Left ventricle myocardium inferior (tissue), 1 donor: ENCODE results near the gene FLRT3. TPM values are rescaled to one million over a fixed set of nuclear protein-coding genes. Genes with fewer than 3 reads are reported as not detected.

ENCODE experiments used
- DNase-seq: peaks from one replicate; pipeline ENCODE4 v3.0.0-alpha.2; 2020
- H3K27ac ChIP-seq: fragments of 200-600 bp; replicated peaks from 2 replicates; pipeline ENCODE4 v1.8.0; 2021
- H3K27me3 ChIP-seq: fragments of 200-600 bp; 2 replicates; pipeline ENCODE4 v1.8.0; 2021; ENCODE audit warnings: low read depth
- H3K36me3 ChIP-seq: fragments of 200-600 bp; 2 replicates; pipeline ENCODE4 v1.8.0; 2021
- H3K4me1 ChIP-seq: fragments of 200-600 bp; 2 replicates; pipeline ENCODE4 v1.8.0; 2021
- H3K4me3 ChIP-seq: fragments of 200-600 bp; 2 replicates; pipeline ENCODE4 v1.8.0; 2021; ENCODE audit warnings: mild to moderate bottlenecking, moderate library complexity
- H3K9me3 ChIP-seq: fragments of 200-600 bp; replicated peaks from 2 replicates; pipeline ENCODE4 v1.8.0; 2021
- intact Hi-C: fragments of 100-400 bp; cut with micrococcal nuclease; formaldehyde crosslinking; loops from one replicate; pipeline ENCODE4 v1.11.0; 2022
- total RNA-seq: library from RNA; stranded (reverse); fragmentation: NEBNext Ultra II Directional; extraction: Animal tissue kit (Norgen Biotek cat#: 25700); gene quantifications from one replicate; pipeline ENCODE4 v1.2.1, GENCODE V29; 2021
- TF ChIP-seq, protein P1 (sequence below): fragments of 200-600 bp; IDR thresholded peaks from 2 replicates; pipeline ENCODE4 v1.8.0; 2021; ENCODE audit warnings: antibody characterized with exemption, mild to moderate bottlenecking, borderline replicate concordance
- donor health status: DM: no; HTN: yes; CAD: no; lungs with severe emphysema.

The FLRT3 gene
- total RNA-seq, 1 donor from 2014 or later = 0.05 TPM

DNA sequence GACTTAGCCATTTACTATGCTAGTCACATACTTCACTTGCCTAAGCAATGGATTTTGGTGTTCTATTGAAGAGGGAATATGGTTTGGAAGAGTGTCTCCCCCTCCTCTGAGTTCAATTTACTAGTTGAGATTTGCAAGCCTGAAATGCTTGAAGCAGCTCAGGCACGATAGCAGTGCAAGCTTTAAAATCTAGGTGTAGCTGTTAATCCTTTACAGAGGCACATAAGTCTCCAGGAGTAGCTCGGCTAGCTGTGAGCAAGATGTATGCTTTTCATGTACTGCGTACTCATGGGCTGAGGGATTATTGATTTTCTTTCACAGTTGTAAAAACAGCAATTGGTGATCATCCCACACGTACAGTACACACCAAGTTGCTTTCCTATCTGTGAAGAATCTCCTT is 726 bp downstream of the FLRT3 start:
- Histone ChIP-seq H3K27me3 (no peaks in the 10 kb centered on the region), H3K27ac (no peak overlapping the region), H3K9me3 (no peaks in the 10 kb centered on the region), H3K4me1 (no peaks in the 10 kb centered on the region), H3K36me3 (no peaks in the 10 kb centered on the region), H3K4me3 (peak overlapping the region; percentile 62)
- DNase-seq = no peak
- intact Hi-C loops = no loop called here
- TF ChIP-seq, protein P1, sequence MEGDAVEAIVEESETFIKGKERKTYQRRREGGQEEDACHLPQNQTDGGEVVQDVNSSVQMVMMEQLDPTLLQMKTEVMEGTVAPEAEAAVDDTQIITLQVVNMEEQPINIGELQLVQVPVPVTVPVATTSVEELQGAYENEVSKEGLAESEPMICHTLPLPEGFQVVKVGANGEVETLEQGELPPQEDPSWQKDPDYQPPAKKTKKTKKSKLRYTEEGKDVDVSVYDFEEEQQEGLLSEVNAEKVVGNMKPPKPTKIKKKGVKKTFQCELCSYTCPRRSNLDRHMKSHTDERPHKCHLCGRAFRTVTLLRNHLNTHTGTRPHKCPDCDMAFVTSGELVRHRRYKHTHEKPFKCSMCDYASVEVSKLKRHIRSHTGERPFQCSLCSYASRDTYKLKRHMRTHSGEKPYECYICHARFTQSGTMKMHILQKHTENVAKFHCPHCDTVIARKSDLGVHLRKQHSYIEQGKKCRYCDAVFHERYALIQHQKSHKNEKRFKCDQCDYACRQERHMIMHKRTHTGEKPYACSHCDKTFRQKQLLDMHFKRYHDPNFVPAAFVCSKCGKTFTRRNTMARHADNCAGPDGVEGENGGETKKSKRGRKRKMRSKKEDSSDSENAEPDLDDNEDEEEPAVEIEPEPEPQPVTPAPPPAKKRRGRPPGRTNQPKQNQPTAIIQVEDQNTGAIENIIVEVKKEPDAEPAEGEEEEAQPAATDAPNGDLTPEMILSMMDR = no peak

DNA sequence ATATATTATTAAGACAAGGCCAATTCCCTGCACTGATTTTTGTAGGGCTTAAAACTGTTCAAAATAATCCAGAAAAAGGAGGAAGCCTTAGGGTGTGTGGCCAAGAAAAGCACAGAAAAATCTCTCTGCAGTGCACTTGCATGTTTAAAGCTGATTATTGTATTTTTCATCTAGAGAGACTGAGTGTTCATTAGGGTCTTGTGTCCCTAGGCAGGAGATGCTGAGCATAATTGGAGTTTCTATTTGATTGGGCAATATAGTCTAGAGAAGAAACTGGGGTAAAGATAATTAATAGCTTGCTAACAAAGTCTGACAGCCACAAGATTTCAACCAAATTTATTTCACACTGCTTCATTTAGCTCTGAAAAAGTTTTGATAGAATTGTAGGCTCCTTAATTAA is 2.4 kb downstream of the FLRT3 start:
- Histone ChIP-seq H3K9me3 (no peaks in the 10 kb centered on the region), H3K27me3 (no peaks in the 10 kb centered on the region), H3K27ac (no peak overlapping the region), H3K4me1 (no peaks in the 10 kb centered on the region), H3K4me3 (no peak overlapping the region), H3K36me3 (no peaks in the 10 kb centered on the region)
- intact Hi-C loops = no loop called here
- no peak for DNase-seq
- TF ChIP-seq, protein P1 = no peak

GRCh38 chr20:14334306-14334930 is 3.0 kb downstream of the FLRT3 start:
- no peaks in the 10 kb centered on the region for H3K9me3 ChIP-seq
- H3K27me3 ChIP-seq = no peaks in the 10 kb centered on the region
- no peak overlapping the region for H3K27ac ChIP-seq
- no peak for DNase-seq
- H3K36me3 ChIP-seq = no peaks in the 10 kb centered on the region
- intact Hi-C loops = no loop called here
- no peak overlapping the region for H3K4me3 ChIP-seq
- TF ChIP-seq, protein P1 = peak; percentile 16
- no peaks in the 10 kb centered on the region for H3K4me1 ChIP-seq

GRCh38 chr20:14333721-14334120 is 3.7 kb downstream of the FLRT3 start:
- Histone ChIP-seq H3K4me3 (no peak overlapping the region), H3K27me3 (no peaks in the 10 kb centered on the region), H3K4me1 (no peaks in the 10 kb centered on the region), H3K27ac (no peak overlapping the region), H3K9me3 (no peaks in the 10 kb centered on the region), H3K36me3 (no peaks in the 10 kb centered on the region)
- intact Hi-C loops = no loop called here
- DNase-seq = no peak
- TF ChIP-seq, protein P1 = no peak

DNA sequence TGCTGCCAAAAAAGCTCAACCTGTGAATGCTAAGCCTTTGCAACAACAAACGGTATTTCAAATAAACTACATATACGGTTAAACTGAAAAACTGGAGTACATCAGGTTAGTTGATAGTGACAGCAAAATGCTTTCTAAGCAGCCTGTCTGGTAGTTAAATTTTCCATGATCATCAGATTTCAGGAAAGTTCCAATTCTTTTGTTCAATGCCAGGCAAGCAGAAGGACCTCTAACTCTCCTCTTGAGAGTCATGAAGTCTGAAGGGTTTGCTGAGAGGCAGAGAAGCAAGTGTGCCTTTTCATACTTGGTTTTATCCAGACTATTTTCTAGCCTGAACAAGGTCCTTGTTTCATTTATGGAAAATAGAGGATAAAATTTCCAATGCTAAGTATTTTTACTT is 4.5 kb downstream of the FLRT3 start:
- Histone ChIP-seq H3K27ac (no peak overlapping the region), H3K27me3 (no peaks in the 10 kb centered on the region), H3K4me3 (no peak overlapping the region), H3K9me3 (no peaks in the 10 kb centered on the region), H3K36me3 (no peaks in the 10 kb centered on the region), H3K4me1 (no peaks in the 10 kb centered on the region)
- intact Hi-C loops = no loop called here
- TF ChIP-seq, protein P1 = no peak
- no peak for DNase-seq
